Activated CD4-positive, alpha-beta T cell treated with anti-CD3 and anti-CD28 coated beads for 36 hours (primary cell): ENCODE measurements around the gene UGT1A4. TPM values are rescaled to one million over a fixed set of nuclear protein-coding genes. Genes with fewer than 3 reads are reported as not detected.
"Not testable (repeated sequence)": the region's sequence is repeated elsewhere in the genome, so short reads cannot be mapped to it uniquely, and the experiment has no call there.

Experiments used
- ATAC-seq: fragments of 200-7000 bp; cut with Tn5 transposase; one replicate; pipeline ENCODE4 v1.10.0; 2021; ENCODE audit warnings: mild to moderate bottlenecking, moderate library complexity
- CTCF ChIA-PET: fragments of 350-600 bp; sonication (Branson Sonifier 250); formaldehyde crosslinking; loops from one replicate; lab custom pipeline; 2021; ENCODE audit warnings: antibody characterized with exemption; lab: Charles Lee
- POLR2A ChIA-PET: fragments of 350-600 bp; sonication (Branson Sonifier 250); formaldehyde crosslinking; loops from one replicate; lab custom pipeline; 2021; ENCODE audit warnings: antibody characterized with exemption, inconsistent platforms; lab: Charles Lee
- DNase-seq: peaks from one replicate; pipeline ENCODE4 v3.0.0-alpha.2; 2020
- H3K27ac Mint-ChIP-seq: one replicate; pipeline ENCODE4 v1.8.0; 2021; ENCODE audit warnings: mixed read lengths
- H3K27me3 Mint-ChIP-seq: one replicate; pipeline ENCODE4 v1.8.0; 2021; ENCODE audit warnings: mixed read lengths
- H3K36me3 Mint-ChIP-seq: one replicate; pipeline ENCODE4 v1.8.0; 2021; ENCODE audit warnings: low read depth, mixed read lengths
- H3K4me1 Mint-ChIP-seq: one replicate; pipeline ENCODE4 v1.8.0; 2021; ENCODE audit warnings: mixed read lengths
- H3K4me3 Mint-ChIP-seq: one replicate; pipeline ENCODE4 v1.8.0; 2021; ENCODE audit warnings: mild to moderate bottlenecking, moderate library complexity, mixed read lengths
- H3K9me3 Mint-ChIP-seq: one replicate; pipeline ENCODE4 v1.8.0; 2021; ENCODE audit warnings: low read depth, mixed read lengths
- intact Hi-C, 2 experiments: fragments of 100-400 bp; cut with DNase I in 1 of 2; cut with micrococcal nuclease in 1 of 2; formaldehyde crosslinking; loops; one replicate each; pipeline versions ENCODE4 v1.14.2 to v1.15.1; 2022 to 2024; cut with DNase I, micrococcal nuclease
- total RNA-seq, 2 experiments: library from RNA; stranded (reverse); gene quantifications; one replicate each; pipeline ENCODE4 v1.2.3, GENCODE V29; 2021

UGT1A4 gene
- total RNA-seq, 2 experiments from 2014 or later, result not detected

- DNase-seq (no peak), ATAC-seq (no peak)
- ChIA-PET CTCF (interaction anchor here (0.7 kb wide), 1 partner anchor 836 kb away, joined by 3 read pairs; no protein-coding TSS in a partner anchor), POLR2A (no interaction called here)
- Mint-ChIP-seq H3K4me1 (no peaks in the 10 kb centered on the region), H3K27ac (no peak within 1 kb of the TSS), H3K4me3 (no peak within 1 kb of the TSS), H3K36me3 (no peaks in the 10 kb centered on the region), H3K9me3 (no peaks in the 10 kb centered on the region), H3K27me3 (peaks cover 9% of the 10 kb centered on the region)
- intact Hi-C loops, result no loop called here
These were observed 10.3 kb downstream of the UGT1A4 start, which contains the start of gene UGT1A3 for GRCh38 chr2:233728723-233729301. UGT1A3 (plus strand) TSS chr2:233729042; CDS start chr2:233729127, 85 bp downstream.

- ATAC-seq, DNase-seq, H3K27ac Mint-ChIP-seq, H3K4me3 Mint-ChIP-seq, H3K36me3 Mint-ChIP-seq, intact Hi-C loops, H3K4me1 Mint-ChIP-seq, H3K9me3 Mint-ChIP-seq: not testable (repeated sequence)
- ChIA-PET POLR2A (interaction anchor here (0.6 kb wide), 1 partner anchor 803 kb away, joined by 4 read pairs; no protein-coding TSS in a partner anchor), CTCF (interaction anchor here (1.5 kb wide), 1 partner anchor 20 kb away, joined by 3 read pairs; no protein-coding TSS in a partner anchor)
- peaks cover 24% of the 10 kb centered on the region for H3K27me3 Mint-ChIP-seq
These were observed 18.5 kb downstream of the UGT1A4 start for GRCh38 chr2:233736868-233737653.

- peaks cover 19% of the 10 kb centered on the region for H3K27me3 Mint-ChIP-seq
- H3K4me1 Mint-ChIP-seq, result no peaks in the 10 kb centered on the region
- DNase-seq (no peak), ATAC-seq (no peak)
- H3K4me3 Mint-ChIP-seq, result no peak overlapping the region
- no peak overlapping the region for H3K27ac Mint-ChIP-seq
- H3K9me3 Mint-ChIP-seq, result no peaks in the 10 kb centered on the region
- intact Hi-C loops, result no loop called here
- POLR2A ChIA-PET, result no interaction called here
- CTCF ChIA-PET, result interaction anchor here (0.6 kb wide), 1 partner anchor 172 kb away, joined by 4 read pairs; no protein-coding TSS in a partner anchor
- no peaks in the 10 kb centered on the region for H3K36me3 Mint-ChIP-seq
These were observed 22.3 kb downstream of the UGT1A4 start for GRCh38 chr2:233740870-233741269.

- no peak overlapping the region for H3K4me3 Mint-ChIP-seq
- ChIA-PET POLR2A (no interaction called here), CTCF (no interaction called here)
- no peaks in the 10 kb centered on the region for H3K9me3 Mint-ChIP-seq
- peaks cover 19% of the 10 kb centered on the region for H3K27me3 Mint-ChIP-seq
- H3K4me1 Mint-ChIP-seq, result no peaks in the 10 kb centered on the region
- intact Hi-C loops, result no loop called here
- no peak for ATAC-seq
- DNase-seq, result no peak
- H3K36me3 Mint-ChIP-seq, result no peaks in the 10 kb centered on the region
- H3K27ac Mint-ChIP-seq, result no peak overlapping the region
These were observed 25.1 kb downstream of the UGT1A4 start for GRCh38 chr2:233743464-233744259.

GRCh38 chr2:233745073-233745755, 26.7 kb downstream of the UGT1A4 start:
- Mint-ChIP-seq H3K9me3 (peaks cover 6% of the 10 kb centered on the region), H3K27me3 (peaks cover 24% of the 10 kb centered on the region), H3K36me3 (no peaks in the 10 kb centered on the region), H3K4me3 (no peak overlapping the region), H3K27ac (no peak overlapping the region), H3K4me1 (no peaks in the 10 kb centered on the region)
- intact Hi-C loops, result no loop called here
- ATAC-seq, result no peak
- POLR2A ChIA-PET, result no interaction called here
- DNase-seq, result no peak
- CTCF ChIA-PET, result no interaction called here

- intact Hi-C loops, CTCF ChIA-PET, ATAC-seq, H3K36me3 Mint-ChIP-seq, POLR2A ChIA-PET, H3K4me1 Mint-ChIP-seq, H3K9me3 Mint-ChIP-seq, H3K4me3 Mint-ChIP-seq, DNase-seq, H3K27ac Mint-ChIP-seq: not testable (repeated sequence)
- peaks cover 23% of the 10 kb centered on the region for H3K27me3 Mint-ChIP-seq
These were observed 27.3 kb downstream of the UGT1A4 start for GRCh38 chr2:233745838-233746237.

- no peak overlapping the region for H3K4me3 Mint-ChIP-seq
- no peak overlapping the region for H3K27ac Mint-ChIP-seq
- intact Hi-C loops, result no loop called here
- CTCF ChIA-PET, result no interaction called here
- DNase-seq (no peak), ATAC-seq (no peak)
- peaks cover 8% of the 10 kb centered on the region for H3K9me3 Mint-ChIP-seq
- H3K36me3 Mint-ChIP-seq, result no peaks in the 10 kb centered on the region
- no peaks in the 10 kb centered on the region for H3K4me1 Mint-ChIP-seq
- peaks cover 22% of the 10 kb centered on the region for H3K27me3 Mint-ChIP-seq
- POLR2A ChIA-PET, result no interaction called here
These were observed 28.1 kb downstream of the UGT1A4 start for GRCh38 chr2:233746475-233747282.

GRCh38 chr2:233747283-233747544, 28.7 kb downstream of the UGT1A4 start:
- Mint-ChIP-seq H3K27me3 (peaks cover 24% of the 10 kb centered on the region), H3K36me3 (no peaks in the 10 kb centered on the region), H3K27ac (no peak overlapping the region), H3K4me1 (no peaks in the 10 kb centered on the region), H3K4me3 (no peak overlapping the region), H3K9me3 (peaks cover 8% of the 10 kb centered on the region)
- ChIA-PET CTCF (no interaction called here), POLR2A (no interaction called here)
- intact Hi-C loops, result no loop called here
- ATAC-seq (no peak), DNase-seq (no peak)

- H3K4me3 Mint-ChIP-seq, H3K27ac Mint-ChIP-seq, H3K36me3 Mint-ChIP-seq, DNase-seq, intact Hi-C loops, ATAC-seq, POLR2A ChIA-PET, H3K9me3 Mint-ChIP-seq, H3K4me1 Mint-ChIP-seq: not testable (repeated sequence)
- H3K27me3 Mint-ChIP-seq, result peaks cover 24% of the 10 kb centered on the region
- CTCF ChIA-PET, result interaction anchor here (0.7 kb wide), 1 partner anchor 58 kb away, joined by 3 read pairs; no protein-coding TSS in a partner anchor
These were observed 32.2 kb downstream of the UGT1A4 start for GRCh38 chr2:233750689-233751088.

GRCh38 chr2:233751212-233752009, 32.9 kb downstream of the UGT1A4 start:
- H3K4me3 Mint-ChIP-seq, H3K9me3 Mint-ChIP-seq, ATAC-seq, intact Hi-C loops, H3K36me3 Mint-ChIP-seq, H3K4me1 Mint-ChIP-seq, POLR2A ChIA-PET, DNase-seq, H3K27ac Mint-ChIP-seq: not testable (repeated sequence)
- CTCF ChIA-PET, result interaction anchor here (0.7 kb wide), 1 partner anchor 59 kb away, joined by 3 read pairs; no protein-coding TSS in a partner anchor
- H3K27me3 Mint-ChIP-seq, result peaks cover 23% of the 10 kb centered on the region
